ENCODE measurements around the gene TMEM117.
"Not testable (repeated sequence)": the region's sequence is repeated elsewhere in the genome, so short reads cannot be mapped to it uniquely, and the experiment has no call there.

The TMEM117 gene

GRCh38 chr12:44029194-44029593, 193.3 kb downstream of the TMEM117 start:
- DNase-seq = no peak

GRCh38 chr12:44031472-44032185, 195.7 kb downstream of the TMEM117 start:
- no peak for DNase-seq

GRCh38 chr12:44034906-44035305, 199.0 kb downstream of the TMEM117 start:
- no peak for DNase-seq

GRCh38 chr12:44036875-44037443, 201.1 kb downstream of the TMEM117 start:
- DNase-seq = no peak

GRCh38 chr12:44038411-44038810, 202.5 kb downstream of the TMEM117 start:
- no peak for DNase-seq

GRCh38 chr12:44044491-44044890, 208.6 kb downstream of the TMEM117 start:
- not testable (repeated sequence) for DNase-seq

- DNase-seq = no peak
These were observed 211.0 kb downstream of the TMEM117 start for GRCh38 chr12:44046732-44047417.

GRCh38 chr12:44052554-44052953, 216.7 kb downstream of the TMEM117 start:
- DNase-seq = no peak

- DNase-seq = no peak
These were observed 217.8 kb downstream of the TMEM117 start for GRCh38 chr12:44053549-44054127.

GRCh38 chr12:44054281-44054680, 218.4 kb downstream of the TMEM117 start:
- DNase-seq = no peak

- no peak for DNase-seq
These were observed 222.5 kb downstream of the TMEM117 start for GRCh38 chr12:44058366-44058765.

- no peak for DNase-seq
These were observed 223.6 kb downstream of the TMEM117 start for GRCh38 chr12:44059476-44059875.

GRCh38 chr12:44063671-44064070, 227.8 kb downstream of the TMEM117 start:
- no peak for DNase-seq

- DNase-seq = no peak
These were observed 241.0 kb downstream of the TMEM117 start for GRCh38 chr12:44076871-44077270.

GRCh38 chr12:44077294-44077693, 241.4 kb downstream of the TMEM117 start:
- no peak for DNase-seq

GRCh38 chr12:44078273-44078672, 242.4 kb downstream of the TMEM117 start:
- DNase-seq = no peak

GRCh38 chr12:44088647-44089046, 252.8 kb downstream of the TMEM117 start:
- no peak for DNase-seq

GRCh38 chr12:44091948-44092606, 256.2 kb downstream of the TMEM117 start:
- no peak for DNase-seq

GRCh38 chr12:44098786-44099185, 262.9 kb downstream of the TMEM117 start:
- no peak for DNase-seq

- DNase-seq = no peak
These were observed 263.6 kb downstream of the TMEM117 start for GRCh38 chr12:44099486-44099885.

GRCh38 chr12:44100264-44100663, 264.4 kb downstream of the TMEM117 start:
- DNase-seq = no peak

GRCh38 chr12:44101475-44101874, 265.6 kb downstream of the TMEM117 start:
- no peak for DNase-seq

GRCh38 chr12:44114906-44115305, 279.0 kb downstream of the TMEM117 start:
- DNase-seq = no peak

Measured in activated effector memory CD4-positive, alpha-beta T cell treated with anti-CD3 and anti-CD28 coated beads, Interleukin-2, amount 50 U/mL, for 16 hours (primary cell).